Neural progenitor cell (in vitro differentiated cells): ENCODE data around the gene PRR18. TPM values are rescaled to one million over a fixed set of nuclear protein-coding genes. Genes with fewer than 3 reads are reported as not detected.

Source experiments
- DNase-seq: peaks from one replicate; pipeline ENCODE4 v3.0.0-alpha.2; 2016; ENCODE audit warnings: low spot score
- H2AFZ ChIP-seq: fragments of 200-600 bp; sonication (generic); replicated peaks from 2 replicates; pipeline ENCODE4 v1.6.1; 2016; ENCODE audit warnings: antibody characterized with exemption
- H3F3A ChIP-seq: fragments of 200-600 bp; sonication (generic); 2 replicates; pipeline ENCODE4 v1.6.1; 2016; ENCODE audit warnings: antibody characterized with exemption, low read depth
- H3K27ac ChIP-seq: fragments of 200-600 bp; sonication (generic); 2 replicates; pipeline ENCODE4 v1.5.1; 2016; ENCODE audit warnings: mild to moderate bottlenecking
- H3K27me3 ChIP-seq: fragments of 200-600 bp; sonication (generic); 2 replicates; pipeline ENCODE4 v1.6.1; 2016; ENCODE audit warnings: mild to moderate bottlenecking, moderate library complexity
- H3K36me3 ChIP-seq: fragments of 200-600 bp; sonication (generic); 2 replicates; pipeline ENCODE4 v1.5.1; 2016
- H3K4me1 ChIP-seq: fragments of 200-600 bp; sonication (generic); 2 replicates; pipeline ENCODE4 v1.6.1; 2016; ENCODE audit warnings: mixed run types
- H3K4me2 ChIP-seq: fragments of 200-600 bp; sonication (generic); 2 replicates; pipeline ENCODE4 v1.6.1; 2016
- H3K4me3 ChIP-seq: fragments of 200-600 bp; sonication (generic); 2 replicates; pipeline ENCODE4 v1.5.1; 2016
- H3K79me2 ChIP-seq: fragments of 200-600 bp; sonication (generic); 2 replicates; pipeline ENCODE4 v1.6.1; 2016; ENCODE audit warnings: low read depth
- H3K9ac ChIP-seq: fragments of 200-600 bp; sonication (generic); 2 replicates; pipeline ENCODE4 v1.6.1; 2016
- H3K9me3 ChIP-seq: fragments of 200-600 bp; sonication (generic); 2 replicates; pipeline ENCODE4 v1.5.1; 2016; ENCODE audit warnings: low read depth
- H4K20me1 ChIP-seq: fragments of 200-600 bp; sonication (generic); 2 replicates; pipeline ENCODE4 v1.6.1; 2016; ENCODE audit warnings: low read depth
- H3K27ac Mint-ChIP-seq: 3 replicates; pipeline ENCODE4 v1.8.0; 2021; ENCODE audit warnings: mixed read lengths
- H3K27me3 Mint-ChIP-seq: 2 replicates; pipeline ENCODE4 v1.8.0; 2022; ENCODE audit warnings: low read depth, mild to moderate bottlenecking, inconsistent platforms, moderate library complexity, mixed read lengths; ENCODE audit not compliant: insufficient read depth
- H3K36me3 Mint-ChIP-seq: 3 replicates; pipeline ENCODE4 v1.8.0; 2021; ENCODE audit warnings: mixed read lengths
- H3K4me1 Mint-ChIP-seq: 3 replicates; pipeline ENCODE4 v1.8.0; 2021; ENCODE audit warnings: mixed read lengths
- H3K4me3 Mint-ChIP-seq: 3 replicates; pipeline ENCODE4 v1.8.0; 2021; ENCODE audit warnings: mild to moderate bottlenecking, moderate library complexity, mixed read lengths
- H3K9me3 Mint-ChIP-seq: 3 replicates; pipeline ENCODE4 v1.8.0; 2020; ENCODE audit warnings: mixed read lengths
- CTCF ChIP-seq: fragments of 200-600 bp; sonication (generic); IDR thresholded peaks from 2 replicates; pipeline ENCODE4 v1.5.1; 2017; ENCODE audit warnings: antibody characterized with exemption, mild to moderate bottlenecking
- EZH2 ChIP-seq: fragments of 200-600 bp; sonication (generic); IDR thresholded peaks from 2 replicates; pipeline ENCODE4 v1.6.1; 2017; ENCODE audit warnings: antibody characterized with exemption, mild to moderate bottlenecking, moderate library complexity
- EZH2phosphoT487 ChIP-seq: fragments of 200-600 bp; sonication (generic); IDR thresholded peaks from 2 replicates; pipeline ENCODE4 v1.6.1; 2017; ENCODE audit warnings: antibody characterized with exemption
- total RNA-seq: library from RNA; depleted of rRNA; stranded (reverse); fragments of >200 nt; gene quantifications from 2 replicates; pipeline ENCODE4 v1.2.3, GENCODE V29; 2015; ENCODE audit warnings: low replicate concordance

PRR18 gene
- total RNA-seq, 1 donor from 2014 or later = 0.13 TPM

GRCh38 chr6:166301611-166302529 is 6.3 kb downstream of the PRR18 start:
- H3K27ac ChIP-seq = no peak overlapping the region

GRCh38 chr6:166300357-166300987 is 7.7 kb downstream of the PRR18 start:
- H3K27me3 ChIP-seq = peaks cover 22% of the 10 kb centered on the region
- TF ChIP-seq CTCF (no peak), EZH2phosphoT487 (no peak), EZH2 (no peak)
- no peak overlapping the region for H3K4me2 ChIP-seq
- Mint-ChIP-seq H3K36me3 (no peaks in the 10 kb centered on the region), H3K4me3 (no peak overlapping the region), H3K27ac (no peak overlapping the region), H3K9me3 (peaks cover 17% of the 10 kb centered on the region), H3K4me1 (peaks cover 6% of the 10 kb centered on the region), H3K27me3 (peaks cover 16% of the 10 kb centered on the region)
- no peak overlapping the region for H3K27ac ChIP-seq
- no peaks in the 10 kb centered on the region for H3K4me1 ChIP-seq
- no peak overlapping the region for H3K9ac ChIP-seq
- H4K20me1 ChIP-seq = no peaks in the 10 kb centered on the region
- DNase-seq = no peak
- no peaks in the 10 kb centered on the region for H3K79me2 ChIP-seq
- no peak overlapping the region for H2AFZ ChIP-seq
- no peak overlapping the region for H3K4me3 ChIP-seq
- no peaks in the 10 kb centered on the region for H3K36me3 ChIP-seq
- H3F3A ChIP-seq = no peaks in the 10 kb centered on the region
- no peaks in the 10 kb centered on the region for H3K9me3 ChIP-seq

More at GRCh38 chr6:166301611-166302529, 6.3 kb downstream of the PRR18 start:
- Histone ChIP-seq H3K4me1 (no peaks in the 10 kb centered on the region), H3K9ac (no peak overlapping the region), H3K79me2 (no peaks in the 10 kb centered on the region), H2AFZ (no peak overlapping the region), H3K4me3 (no peak overlapping the region), H3F3A (no peaks in the 10 kb centered on the region), H3K4me2 (no peak overlapping the region), H3K27me3 (peaks cover 36% of the 10 kb centered on the region), H3K36me3 (no peaks in the 10 kb centered on the region), H4K20me1 (no peaks in the 10 kb centered on the region), H3K9me3 (no peaks in the 10 kb centered on the region)
- H3K27ac Mint-ChIP-seq = no peak overlapping the region
- no peak for DNase-seq
- H3K9me3 Mint-ChIP-seq = peaks cover 11% of the 10 kb centered on the region
- peaks cover 18% of the 10 kb centered on the region for H3K27me3 Mint-ChIP-seq
- H3K4me3 Mint-ChIP-seq = no peak overlapping the region
- TF ChIP-seq EZH2 (no peak), CTCF (no peak), EZH2phosphoT487 (no peak)
- no peaks in the 10 kb centered on the region for H3K36me3 Mint-ChIP-seq
- H3K4me1 Mint-ChIP-seq = peaks cover 14% of the 10 kb centered on the region

- Mint-ChIP-seq H3K9me3 (peaks cover 18% of the 10 kb centered on the region), H3K27me3 (peaks cover 12% of the 10 kb centered on the region), H3K27ac (peak overlapping the region; percentile 60), H3K4me1 (peaks cover 2% of the 10 kb centered on the region), H3K36me3 (no peaks in the 10 kb centered on the region), H3K4me3 (no peak overlapping the region)
- Histone ChIP-seq H3K9me3 (no peaks in the 10 kb centered on the region), H3K4me1 (no peaks in the 10 kb centered on the region), H3K9ac (no peak overlapping the region), H2AFZ (no peak overlapping the region), H3K79me2 (no peaks in the 10 kb centered on the region), H3K36me3 (no peaks in the 10 kb centered on the region), H3F3A (no peaks in the 10 kb centered on the region), H3K4me3 (no peak overlapping the region), H3K27ac (no peak overlapping the region), H3K4me2 (no peak overlapping the region), H4K20me1 (no peaks in the 10 kb centered on the region), H3K27me3 (no peaks in the 10 kb centered on the region)
- no peak for TF ChIP-seq EZH2
- TF ChIP-seq CTCF = no peak
- no peak for TF ChIP-seq EZH2phosphoT487
- DNase-seq = no peak
Measured at GRCh38 chr6:166297606-166298005, 10.6 kb downstream of the PRR18 start.
